ENCODE results near the gene PSMB2. TPM values are rescaled to one million over a fixed set of nuclear protein-coding genes. Genes with fewer than 3 reads are reported as not detected.

The PSMB2 gene
- total RNA-seq, 2 experiments from 2014 or later: 107 to 111 TPM

DNA sequence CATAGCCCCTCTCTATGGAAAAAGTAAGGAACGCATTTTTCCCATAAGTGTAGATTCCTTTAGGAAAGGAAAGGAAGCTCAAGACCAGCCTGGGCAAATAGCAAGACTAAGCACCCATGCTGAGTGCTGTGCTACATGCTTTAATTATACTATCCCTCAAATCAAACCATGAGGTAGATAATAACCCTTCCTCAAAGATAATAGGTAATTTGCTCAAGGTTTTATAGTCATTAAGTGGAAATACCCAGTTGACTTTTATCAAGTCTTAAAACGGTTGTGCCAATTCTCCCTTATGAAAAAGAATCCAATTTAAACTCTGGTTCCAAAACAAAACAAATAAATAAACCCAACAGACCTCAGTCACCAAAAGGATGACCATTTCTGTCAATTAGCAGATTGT, 87.5 kb downstream of the PSMB2 start:
- Mint-ChIP-seq H3K4me1 (peaks cover 40% of the 10 kb centered on the region), H3K4me3 (no peak overlapping the region), H3K9me3 (no peaks in the 10 kb centered on the region), H3K27ac (no peak overlapping the region), H3K36me3 (peaks cover 14% of the 10 kb centered on the region), H3K27me3 (no peaks in the 10 kb centered on the region)
- DNase-seq: no peak

Other genes with a start within 250 kb of the PSMB2 start
- 10 to 100 TPM; 17.2 to 18.3 TPM for gene KIAA0319L, start 84.1 kb downstream of the PSMB2 start, total RNA-seq
- 10 to 100 TPM; 31.3 to 36.0 TPM for gene NCDN, start 83.7 kb downstream of the PSMB2 start, total RNA-seq
- gene TFAP2E, start 68.2 kb downstream of the PSMB2 start, total RNA-seq: under 1 TPM; 0.27 to 0.32 TPM
- gene C1orf216, start 77.4 kb upstream of the PSMB2 start, total RNA-seq: 10 to 100 TPM; 14.7 to 15.1 TPM
- gene CLSPN, start 128.5 kb upstream of the PSMB2 start, total RNA-seq: 10 to 100 TPM; 72.8 to 79.1 TPM
- gene AGO4, start 166.5 kb upstream of the PSMB2 start, total RNA-seq: 1 to 10 TPM; 2.1 to 3.0 TPM
- gene AGO1, start 241.7 kb upstream of the PSMB2 start, total RNA-seq: 10 to 100 TPM; 40.4 to 40.8 TPM